Renal cortical epithelial cell (primary cell): ENCODE measurements around the gene PDE9A. TPM values are rescaled to one million over a fixed set of nuclear protein-coding genes. Genes with fewer than 3 reads are reported as not detected.
"Not testable (repeated sequence)": the region's sequence is repeated elsewhere in the genome, so short reads cannot be mapped to it uniquely, and the experiment has no call there.

ENCODE experiments used
- DNase-seq: peaks from one replicate; pipeline ENCODE4 v3.0.0-alpha.2; 2011; ENCODE audit warnings: low read depth
- total RNA-seq: library from RNA; depleted of rRNA; stranded (reverse); fragments of >200 nt; gene quantifications from 2 replicates; pipeline ENCODE4 v1.2.3, GENCODE V29; 2014

The PDE9A gene
- total RNA-seq, 1 donor from 2014 or later, result 5.0 TPM

DNA sequence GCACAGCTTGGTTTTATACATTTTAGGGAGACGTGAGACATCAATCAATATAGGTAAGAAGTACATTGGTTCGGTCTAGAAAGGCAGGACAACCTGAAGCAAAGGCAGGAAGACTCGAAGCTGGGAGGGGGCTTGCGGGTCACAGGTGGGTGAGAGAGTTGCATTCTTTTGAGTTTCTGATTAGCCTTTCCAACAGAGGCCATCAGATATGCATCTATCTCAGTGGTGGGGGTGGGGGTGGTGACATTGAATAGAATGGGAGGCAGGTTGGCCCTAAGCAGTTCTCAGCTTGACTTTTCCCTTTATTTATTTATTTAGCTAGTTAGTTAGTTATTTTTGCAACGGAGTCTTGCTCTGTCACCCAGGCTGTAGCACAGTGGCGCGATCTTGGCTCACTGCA lies 140.4 kb downstream of the PDE9A start:
- DNase-seq, result no peak

DNA sequence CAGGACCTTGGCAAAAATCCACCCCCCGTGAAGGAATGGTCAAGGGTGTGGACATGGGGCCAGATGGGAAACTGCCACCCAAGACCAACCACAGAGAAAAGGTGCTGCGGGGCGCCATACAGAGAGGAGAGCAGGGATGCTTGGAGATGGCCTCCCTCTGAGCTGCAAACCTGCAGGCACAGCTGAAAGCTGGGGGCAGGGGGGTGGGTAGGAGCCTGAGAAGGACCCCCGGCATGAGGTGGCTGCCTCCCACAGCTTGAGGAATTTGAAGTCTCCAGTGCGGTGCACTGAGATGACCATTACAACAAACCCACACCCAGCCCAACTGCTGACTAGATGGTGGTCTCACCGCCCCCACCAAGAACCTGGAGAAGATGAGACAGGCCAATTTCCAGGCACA lies 141.1 kb downstream of the PDE9A start:
- DNase-seq, result no peak

DNA sequence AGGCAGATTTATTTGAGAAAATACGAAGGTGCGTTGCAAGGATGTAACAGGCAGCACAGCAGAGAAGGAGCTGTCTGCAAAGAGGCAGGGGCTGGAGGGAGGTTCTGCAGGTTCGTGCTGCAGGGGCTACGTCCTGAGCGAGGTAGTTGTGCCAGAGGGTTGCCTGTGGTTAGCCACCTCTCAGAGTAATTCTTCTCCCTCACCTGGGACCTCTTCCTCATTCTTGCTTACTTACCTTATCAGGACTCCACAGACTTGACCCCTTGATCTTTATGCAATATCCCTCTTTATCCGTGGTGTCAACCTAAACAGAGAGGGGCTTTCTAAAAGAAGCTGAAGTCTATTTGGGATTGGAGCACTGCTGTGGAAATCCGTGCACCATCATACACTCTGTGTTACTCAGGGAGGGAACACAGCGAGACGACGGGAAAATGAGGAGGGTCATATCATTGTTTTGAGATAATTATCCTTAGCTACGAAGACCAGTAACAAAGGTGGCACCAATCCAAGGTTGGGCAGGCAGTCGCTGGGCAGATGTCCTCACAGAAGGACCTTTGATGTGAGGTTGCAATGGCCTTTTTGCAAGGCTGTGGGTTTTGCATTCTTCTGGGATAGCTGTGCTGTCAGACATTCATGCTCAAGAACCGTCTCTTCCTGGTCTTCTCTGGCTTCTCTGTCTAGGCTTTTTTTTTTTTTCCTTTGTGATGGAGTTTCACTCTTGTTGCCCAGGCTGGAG lies 143.1 kb downstream of the PDE9A start:
- DNase-seq, result no peak

DNA sequence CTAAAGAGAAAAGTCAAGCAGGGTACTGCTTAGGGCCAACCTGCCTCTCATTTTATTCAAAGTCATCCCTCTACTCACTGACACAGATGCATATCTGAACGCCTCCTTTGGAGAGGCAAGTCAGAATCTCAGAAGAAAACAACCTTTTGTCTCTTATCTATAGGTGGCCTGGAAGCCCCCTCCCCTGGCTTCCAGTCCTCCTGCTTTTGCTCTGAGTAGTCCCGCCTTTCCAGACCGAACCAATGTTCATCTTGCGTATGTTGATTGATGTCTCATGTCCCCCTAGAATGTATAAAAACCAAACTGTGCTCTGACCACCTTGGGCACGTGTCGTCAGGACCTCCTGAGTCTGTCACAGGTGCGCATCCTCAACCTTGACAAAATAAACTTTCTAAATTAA lies 144.1 kb downstream of the PDE9A start:
- no peak for DNase-seq

DNA sequence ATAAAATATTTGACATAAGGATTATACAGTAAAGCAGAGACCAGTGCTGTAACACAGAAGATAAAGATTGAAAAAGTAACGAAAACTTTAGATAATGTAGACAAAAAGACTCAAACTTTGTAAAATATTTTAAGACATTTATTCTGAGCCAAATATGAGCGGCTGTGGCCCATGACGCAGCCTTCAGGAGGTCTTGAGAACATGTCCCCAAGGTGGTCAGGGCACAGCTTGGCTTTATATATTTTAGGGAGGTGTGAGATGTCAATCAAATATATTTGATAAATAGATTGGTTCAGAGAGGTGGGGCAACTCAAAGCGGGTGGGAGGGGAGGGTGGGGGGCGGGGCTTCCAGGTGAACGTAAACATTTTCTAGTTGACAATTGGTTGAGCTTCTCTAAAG lies 144.7 kb downstream of the PDE9A start:
- no peak for DNase-seq

DNA sequence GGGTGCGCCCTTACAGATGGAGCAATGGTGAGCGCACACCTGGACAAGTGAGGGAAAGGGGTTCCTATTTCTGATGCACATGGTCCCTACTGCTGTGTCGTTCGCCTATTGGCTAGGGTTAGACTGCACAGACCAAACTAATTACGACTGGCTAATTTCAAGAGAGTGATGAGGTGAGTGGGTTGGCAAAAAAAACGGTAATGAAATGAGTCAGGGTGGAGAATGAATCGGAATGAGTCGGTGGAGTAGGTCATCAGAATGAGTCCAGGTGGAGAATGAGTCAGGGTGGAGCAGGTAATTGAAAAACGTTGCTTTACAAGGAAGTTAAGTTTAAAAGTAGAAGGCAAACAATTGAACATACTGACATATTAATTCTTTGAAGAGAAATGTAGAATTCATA lies 146.1 kb downstream of the PDE9A start:
- peak; percentile 67 for DNase-seq

DNA sequence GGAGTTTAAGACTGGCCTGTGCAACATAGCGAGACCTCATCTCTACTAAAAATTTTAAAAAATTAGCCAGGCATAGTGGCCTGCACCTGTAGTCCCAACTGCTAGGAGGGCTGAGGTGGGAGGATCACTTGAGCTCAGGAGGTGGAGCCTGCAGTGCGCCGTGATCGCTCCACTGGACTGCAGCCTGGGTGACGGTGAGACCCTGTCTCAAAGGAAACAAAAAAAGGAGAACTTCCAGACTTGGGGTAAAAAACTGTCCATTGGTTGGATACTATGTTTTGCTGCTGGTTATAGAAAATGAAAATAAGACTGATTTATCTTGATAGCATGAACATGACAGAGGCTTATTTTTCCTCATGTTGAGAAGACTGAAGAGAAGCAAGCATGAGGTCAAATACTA lies 146.5 kb downstream of the PDE9A start:
- no peak for DNase-seq

DNA sequence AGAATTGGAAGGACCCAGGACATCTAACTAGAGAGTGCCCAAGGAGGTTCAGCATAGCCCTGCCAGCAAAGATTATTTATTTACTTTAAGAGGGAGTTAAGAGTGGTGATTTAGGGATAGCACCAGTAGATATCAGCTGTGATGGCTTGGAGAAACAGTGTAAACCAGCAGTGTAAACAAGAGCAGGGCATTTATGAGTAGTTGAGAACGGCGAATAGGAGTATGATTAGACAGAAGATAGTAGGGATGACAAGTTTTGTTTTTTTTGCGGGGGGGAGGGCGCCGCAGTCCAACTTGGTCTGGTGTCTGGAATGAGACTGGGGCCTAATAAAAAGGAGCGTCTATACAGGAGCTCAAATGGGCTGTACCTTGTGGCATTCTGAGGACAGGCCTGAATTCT lies 148.2 kb downstream of the PDE9A start:
- not testable (repeated sequence) for DNase-seq

DNA sequence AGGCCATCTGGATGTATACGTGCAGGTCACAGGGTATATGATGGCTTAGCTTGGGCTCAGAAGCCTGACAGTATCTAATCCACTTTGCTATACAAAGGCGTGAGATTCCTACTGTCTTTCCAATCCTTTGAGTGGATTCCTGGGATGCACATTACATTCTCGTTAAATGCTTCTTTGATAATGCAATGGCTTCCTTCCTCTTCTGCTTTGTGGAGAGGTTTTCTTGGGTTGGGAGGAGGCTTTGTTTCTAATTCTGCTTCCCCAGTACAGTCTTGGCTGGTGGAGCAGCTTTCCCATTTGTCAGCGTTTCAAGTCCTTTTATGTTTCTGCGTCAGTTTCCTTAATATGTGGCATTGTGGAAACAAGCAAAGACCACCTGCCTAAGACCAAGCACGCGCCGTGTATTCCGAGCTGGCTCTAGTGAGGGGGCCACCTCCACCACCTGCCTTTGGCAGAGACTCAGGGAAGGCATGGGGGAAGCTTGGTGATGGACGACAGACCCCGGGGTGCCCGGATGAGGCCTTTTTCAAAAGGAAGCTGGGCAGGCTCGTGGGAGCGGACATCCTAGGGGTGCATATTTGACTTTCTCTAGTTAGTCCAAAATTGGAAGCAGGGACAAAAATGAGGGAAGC lies 153.2 kb downstream of the PDE9A start:
- no peak for DNase-seq

DNA sequence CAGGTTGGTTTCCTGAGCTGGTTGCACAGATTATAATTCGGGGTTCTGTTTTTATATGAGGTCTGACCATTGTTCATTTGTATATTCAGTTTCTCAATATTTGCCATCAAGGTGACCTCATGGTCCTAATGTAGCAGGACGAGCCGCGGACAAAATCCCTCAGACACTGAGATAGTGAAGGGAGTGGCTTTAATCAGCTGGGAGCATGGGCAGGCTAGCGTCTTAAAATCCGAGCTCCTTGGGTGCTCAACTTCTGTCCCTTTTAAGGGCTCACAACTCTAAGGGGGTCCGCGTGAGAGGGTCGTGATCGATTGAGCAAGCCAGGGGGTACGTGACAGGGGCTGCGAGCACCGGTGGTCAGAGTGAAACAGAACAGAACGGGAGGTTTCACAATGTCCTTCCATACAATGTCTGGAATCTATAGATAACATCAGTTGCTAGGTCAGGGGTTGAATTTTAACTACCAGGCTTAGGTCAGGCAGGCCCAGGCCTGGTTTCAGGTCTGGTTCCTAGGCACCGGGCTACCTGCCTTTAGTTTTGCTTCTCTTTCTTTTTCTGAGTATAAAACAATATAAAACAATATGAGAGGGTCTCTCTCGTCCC lies 154.0 kb downstream of the PDE9A start:
- DNase-seq, result not testable (repeated sequence)

DNA sequence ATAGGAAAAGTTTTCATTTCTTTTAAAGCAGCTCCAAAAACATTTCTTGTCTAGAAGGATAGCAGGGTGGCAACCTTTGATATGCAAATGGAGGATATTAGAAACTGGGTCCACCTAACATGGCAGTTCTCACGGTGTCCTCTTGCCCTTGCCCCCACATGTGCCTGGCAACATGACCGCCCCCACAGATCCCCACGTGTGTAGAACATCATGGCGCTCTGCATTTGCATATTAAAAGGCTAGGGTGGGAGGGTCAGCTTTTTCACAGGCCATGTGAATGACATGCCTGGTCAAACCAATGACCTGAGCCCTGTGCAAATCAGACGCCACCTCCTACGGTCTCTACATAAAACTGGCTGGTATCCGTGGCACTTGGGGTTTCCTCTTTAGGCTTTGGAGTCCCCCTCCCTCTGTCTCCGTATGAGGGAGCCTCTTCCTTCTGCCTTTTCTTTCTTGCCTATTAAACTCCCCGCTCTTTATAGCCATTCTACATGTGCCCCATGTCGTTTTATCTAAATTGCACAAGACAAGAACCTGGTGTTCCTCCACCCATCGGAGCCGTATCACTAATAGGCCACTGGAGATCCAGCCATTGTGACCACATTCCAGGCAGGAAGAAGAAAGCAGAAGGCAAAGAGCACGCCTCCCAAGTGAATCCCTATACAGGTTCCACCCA lies 154.7 kb downstream of the PDE9A start:
- no peak for DNase-seq

DNA sequence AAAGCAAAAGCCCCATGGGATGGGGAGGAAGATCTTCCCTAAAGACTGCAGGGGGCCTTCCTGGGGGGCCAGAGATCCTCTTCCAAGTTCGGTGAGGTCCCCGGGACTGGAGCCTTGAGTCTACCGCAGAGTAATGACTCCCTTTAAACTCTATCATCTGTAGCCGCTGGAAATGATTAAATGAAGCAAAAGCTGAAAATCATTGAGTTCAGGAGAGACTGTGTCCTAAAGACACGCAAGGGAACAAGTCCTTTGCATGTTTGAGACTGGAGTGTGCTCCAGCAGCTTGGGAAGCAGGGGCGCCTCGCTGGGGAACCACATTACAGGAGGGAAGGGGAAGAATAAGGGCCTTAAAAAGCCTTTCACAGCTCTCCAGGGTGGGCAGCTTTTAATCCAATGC lies 155.8 kb downstream of the PDE9A start:
- DNase-seq, result no peak

DNA sequence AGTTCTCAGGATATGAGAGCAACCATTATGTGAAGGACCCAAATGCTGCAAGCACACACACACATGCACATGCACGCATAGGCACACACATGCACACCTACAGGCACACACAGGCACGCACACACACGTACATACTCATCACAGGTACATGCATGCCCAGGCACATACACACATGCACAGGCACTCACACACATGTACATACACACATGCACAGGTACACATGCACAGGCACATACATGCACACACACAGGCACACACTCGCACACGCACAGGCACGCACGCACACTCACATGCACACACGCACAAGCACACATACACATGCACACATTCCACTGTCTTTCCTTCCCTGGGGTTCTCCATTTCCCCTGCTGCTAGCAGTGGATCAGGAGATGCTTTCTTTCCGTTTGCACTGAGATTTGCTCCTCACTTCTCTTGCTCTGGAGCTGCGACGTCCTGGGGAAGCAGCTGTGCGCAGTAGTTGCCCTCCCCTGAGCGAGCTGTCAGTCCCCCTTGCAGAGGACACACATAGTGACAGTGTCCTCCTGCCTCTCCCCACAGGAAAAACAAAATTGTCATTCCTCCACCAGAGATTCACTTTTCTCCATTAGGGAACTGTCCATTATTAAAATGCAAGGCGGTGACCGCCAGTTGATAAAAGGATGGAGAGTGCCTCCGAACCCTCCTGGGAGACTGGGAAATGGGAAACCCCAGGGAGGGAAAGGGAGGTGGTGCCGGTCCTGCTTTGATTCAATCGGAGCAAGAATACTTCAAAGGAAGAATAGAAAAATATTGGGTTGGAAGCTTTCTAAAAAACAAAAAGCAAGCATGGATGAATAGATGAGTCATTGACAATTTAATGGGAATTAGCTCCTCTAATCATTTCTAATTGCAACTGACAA lies 156.4 kb downstream of the PDE9A start:
- DNase-seq, result no peak

DNA sequence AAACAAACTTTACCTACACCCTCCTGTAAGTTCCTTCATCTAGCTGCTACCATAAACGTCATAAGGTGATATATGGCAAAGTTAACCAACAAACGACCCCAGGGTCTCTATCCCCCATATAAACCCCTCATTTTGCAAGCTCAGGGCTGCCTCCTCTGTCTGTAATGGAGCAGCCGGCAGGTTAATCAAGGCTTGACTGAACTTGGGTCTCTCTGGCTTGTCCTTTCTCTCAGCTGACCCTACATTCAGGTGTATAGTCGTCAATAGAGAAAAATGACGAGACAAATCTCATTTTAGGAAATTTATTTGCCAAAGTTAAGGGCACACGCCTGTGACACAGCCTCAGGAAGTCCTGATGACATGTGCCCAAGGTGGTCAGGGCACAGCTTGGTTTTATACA lies 158.5 kb downstream of the PDE9A start:
- DNase-seq, result no peak

DNA sequence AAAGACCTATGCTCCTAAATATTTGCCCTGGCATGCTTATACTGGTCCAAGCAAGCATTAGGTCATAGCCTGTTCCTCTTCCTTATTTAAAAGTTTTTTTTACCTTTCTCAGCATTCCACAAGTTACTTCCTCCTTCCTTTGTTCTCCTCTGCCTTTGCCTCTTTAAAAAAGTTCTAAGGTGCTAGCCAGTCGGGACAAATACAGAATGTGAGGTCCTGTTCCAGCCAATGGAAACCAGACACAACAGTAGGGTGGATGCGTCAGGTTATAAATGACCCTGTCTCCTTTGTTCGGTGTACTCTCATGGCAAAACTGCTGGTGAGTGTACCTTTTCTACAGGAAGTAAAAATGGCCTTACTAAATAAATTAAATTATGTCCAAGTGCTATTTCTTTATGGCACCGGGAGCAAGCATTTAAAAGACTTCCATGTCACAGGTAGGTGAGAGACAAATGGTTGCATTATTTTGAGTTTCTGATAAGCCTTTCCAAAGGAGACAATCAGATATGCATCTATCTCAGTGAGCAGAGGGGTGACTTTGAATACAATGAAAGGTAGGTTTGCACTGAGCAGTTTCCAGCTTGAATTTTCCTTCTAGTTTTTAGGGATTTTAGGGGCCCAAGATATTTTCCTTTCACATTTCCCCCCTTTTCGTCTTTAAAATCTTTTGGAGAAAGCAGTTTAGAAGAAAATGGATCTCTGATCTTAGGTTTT lies 159.3 kb downstream of the PDE9A start:
- peak; percentile 56 for DNase-seq

DNA sequence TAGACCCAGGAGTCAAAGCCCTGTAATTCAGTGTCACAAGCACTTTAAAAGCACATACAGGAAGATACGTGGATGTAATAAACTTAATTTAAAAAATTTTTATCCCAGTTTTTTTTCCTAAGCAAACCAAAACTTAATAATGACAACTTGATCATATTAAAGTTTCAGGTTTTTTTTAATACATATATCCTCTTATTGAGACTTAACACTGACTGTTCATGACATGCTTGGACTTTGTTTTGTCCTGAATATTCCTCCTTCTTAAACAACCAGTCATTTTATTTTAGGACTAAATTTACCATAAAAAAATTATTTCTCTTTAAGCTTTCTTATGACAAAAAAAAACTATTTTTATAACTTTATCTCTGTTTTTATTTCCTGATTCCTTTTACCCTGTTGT lies 161.8 kb downstream of the PDE9A start:
- no peak for DNase-seq

DNA sequence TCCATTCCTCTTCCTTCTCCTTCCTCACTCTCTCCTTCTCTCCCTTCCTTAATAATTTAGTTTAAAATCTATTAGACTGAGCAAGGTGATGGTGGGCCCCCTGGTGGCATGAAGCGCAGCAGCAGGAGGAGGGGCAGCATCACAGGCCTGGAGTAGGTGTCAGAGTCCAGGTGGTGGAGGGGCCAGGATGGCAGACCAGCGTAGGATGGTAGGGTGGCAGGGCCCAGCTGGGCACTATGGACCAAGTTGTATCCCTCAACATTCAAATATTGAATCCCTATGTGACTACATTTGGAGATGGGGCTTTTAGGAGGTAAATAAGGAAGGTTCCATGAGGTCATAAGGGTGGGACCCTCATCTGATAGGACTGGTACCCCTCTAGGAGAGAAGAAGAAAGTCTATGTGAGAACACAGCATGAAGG lies 164.9 kb downstream of the PDE9A start:
- peak; percentile 43 for DNase-seq

DNA sequence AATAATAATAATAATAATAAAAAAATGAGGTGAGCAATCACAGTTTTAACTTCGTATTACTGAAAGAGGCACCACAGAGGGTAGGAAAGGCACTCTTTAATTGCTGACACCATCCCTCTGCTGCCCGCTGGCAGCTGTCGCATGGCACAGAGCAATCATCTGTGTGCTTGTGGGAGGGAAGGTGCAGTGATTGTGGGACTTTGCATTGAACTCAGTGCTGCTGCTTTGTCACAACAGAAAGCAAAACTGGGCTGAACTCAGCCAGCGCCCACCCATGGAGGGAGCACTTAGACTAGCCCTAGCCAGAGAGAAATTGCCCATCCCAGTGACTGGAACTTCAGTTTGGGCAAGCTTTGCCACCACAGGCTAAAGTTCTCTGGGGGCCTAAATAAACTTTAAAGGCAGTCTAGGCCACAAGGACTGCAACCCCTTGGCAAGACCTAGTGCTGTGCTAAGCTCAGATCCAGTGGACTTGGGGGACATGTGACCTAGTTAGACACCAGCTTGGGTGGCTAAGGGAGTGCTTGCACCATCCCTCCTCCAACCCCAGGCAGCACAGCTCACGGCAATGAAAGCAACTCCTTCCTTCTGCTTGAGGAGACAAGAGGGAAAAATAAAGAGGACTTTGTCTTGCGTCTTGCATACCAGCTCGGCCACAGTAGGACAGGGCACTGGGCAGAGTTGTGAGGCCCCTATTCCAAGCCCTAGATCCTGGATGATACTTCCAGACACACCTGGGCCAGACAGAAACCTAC lies 166.6 kb downstream of the PDE9A start:
- DNase-seq, result no peak

DNA sequence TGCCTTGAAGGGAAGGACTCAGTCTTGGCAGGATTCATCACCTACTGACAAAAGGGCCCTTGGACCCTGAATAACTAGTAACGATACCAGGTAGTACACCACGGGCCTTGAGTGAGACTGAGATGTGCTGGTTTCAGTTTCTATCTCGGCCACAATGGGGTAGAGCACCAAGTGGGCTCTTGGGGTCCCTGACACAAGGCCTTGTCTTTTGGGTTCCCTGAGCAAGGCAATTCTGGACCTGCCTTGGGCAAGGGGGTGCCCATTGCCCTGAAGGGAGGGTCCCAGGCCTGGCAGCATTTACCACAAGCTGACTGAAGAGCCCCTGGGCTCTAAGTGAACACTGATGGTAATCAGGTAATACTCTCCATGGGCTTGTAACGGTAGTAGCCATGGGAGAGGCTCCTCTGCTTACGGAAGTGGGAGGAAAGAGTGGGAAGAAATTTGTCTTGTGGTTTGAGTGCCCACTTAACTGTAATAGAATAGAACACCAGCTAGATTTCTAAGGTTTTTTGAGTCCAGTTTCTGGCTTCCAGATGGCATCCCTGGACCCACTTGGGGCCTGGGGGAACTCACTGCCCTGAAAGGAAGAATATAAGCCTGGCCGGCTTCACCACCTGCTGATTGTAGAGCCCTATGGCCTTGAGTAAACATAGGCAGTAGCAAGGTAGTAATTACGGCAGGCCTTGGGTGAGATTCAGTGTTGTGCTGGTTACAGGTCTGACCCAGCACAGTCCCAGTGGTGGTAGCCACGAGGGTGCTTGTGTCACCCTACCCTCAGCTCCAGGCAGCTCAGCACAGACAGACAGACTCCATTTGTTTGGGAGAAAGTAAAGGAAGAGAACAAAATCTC lies 167.4 kb downstream of the PDE9A start:
- no peak for DNase-seq
